ENCODE data around the gene INSIG1.

Gene INSIG1

GRCh38 chr7:155285423-155285822 is 12.3 kb upstream of the INSIG1 start:
- no peak for DNase-seq (ENCODE audit: low read depth)

GRCh38 chr7:155285833-155286232 is 11.8 kb upstream of the INSIG1 start:
- DNase-seq (ENCODE audit: low read depth) = no peak

GRCh38 chr7:155286686-155287085 is 11.0 kb upstream of the INSIG1 start:
- no peak for DNase-seq (ENCODE audit: low read depth)

GRCh38 chr7:155287284-155287935 is 10.3 kb upstream of the INSIG1 start:
- no peak for DNase-seq (ENCODE audit: low read depth)

- DNase-seq (ENCODE audit: low read depth) = no peak
Measured at GRCh38 chr7:155288055-155288454, 9.6 kb upstream of the INSIG1 start.

GRCh38 chr7:155289107-155289506 is 8.6 kb upstream of the INSIG1 start:
- DNase-seq (ENCODE audit: low read depth) = no peak

GRCh38 chr7:155289949-155290501 is 7.7 kb upstream of the INSIG1 start:
- DNase-seq (ENCODE audit: low read depth) = no peak

- DNase-seq (ENCODE audit: low read depth) = no peak
Measured at GRCh38 chr7:155291045-155291530, 6.6 kb upstream of the INSIG1 start.

- DNase-seq (ENCODE audit: low read depth) = no peak
Measured at GRCh38 chr7:155291729-155292128, 5.9 kb upstream of the INSIG1 start.

GRCh38 chr7:155292680-155293226 is 4.9 kb upstream of the INSIG1 start:
- DNase-seq (ENCODE audit: low read depth) = no peak

GRCh38 chr7:155293721-155294510 is 3.8 kb upstream of the INSIG1 start:
- no peak for DNase-seq (ENCODE audit: low read depth)

- no peak for DNase-seq (ENCODE audit: low read depth)
Measured at GRCh38 chr7:155294511-155294778, 3.2 kb upstream of the INSIG1 start.

GRCh38 chr7:155295511-155295910 is 2.2 kb upstream of the INSIG1 start:
- no peak for DNase-seq (ENCODE audit: low read depth)

- no peak for DNase-seq (ENCODE audit: low read depth)
Measured at GRCh38 chr7:155296006-155296787, 1.5 kb upstream of the INSIG1 start.

- DNase-seq (ENCODE audit: low read depth) = peak; percentile 82
Measured at GRCh38 chr7:155296788-155297516, 726 bp upstream of the INSIG1 start.

- peak; percentile 9 for DNase-seq (ENCODE audit: low read depth)
Measured at GRCh38 chr7:155298288-155298833, 683 bp downstream of the INSIG1 start.

- DNase-seq (ENCODE audit: low read depth) = peak; percentile 92
Measured at GRCh38 chr7:155298834-155299534, 1.3 kb downstream of the INSIG1 start.

- DNase-seq (ENCODE audit: low read depth) = no peak
Measured at GRCh38 chr7:155299535-155300202, 2.0 kb downstream of the INSIG1 start.

- DNase-seq (ENCODE audit: low read depth) = no peak
Measured at GRCh38 chr7:155300641-155301452, 3.2 kb downstream of the INSIG1 start.
